K562 (cell line): ENCODE results near the gene DNM1. TPM values are rescaled to one million over a fixed set of nuclear protein-coding genes. Genes with fewer than 3 reads are reported as not detected.

Source experiments
- ATAC-seq: fragments of 200-7000 bp; cut with Tn5 transposase; 3 replicates; pipeline ENCODE4 v1.9.1; 2020; ENCODE audit warnings: moderate library complexity
- BruUV-seq: library from RNA; stranded (reverse); fragments of 400-500 nt; replicated peaks from 2 replicates; lab custom pipeline; 2021; lab: Mats Ljungman, UMichigan
- CTCF ChIA-PET: fragments of 300-600 bp; formaldehyde crosslinking; extraction: SDS; loops from one replicate; lab custom pipeline; 2021; ENCODE audit warnings: low intra/inter-chr PET ratio; lab: Yijun Ruan, JAX
- POLR2A ChIA-PET: fragments of 300-600, 350-650 bp; sonication (Branson Sonifier 250); formaldehyde crosslinking; extraction: SDS; loops from one replicate; lab custom pipeline; 2021; ENCODE audit warnings: antibody characterized with exemption, inconsistent platforms; lab: Yijun Ruan, JAX
- DNase-seq, 4 experiments: peaks; one replicate each; pipeline versions ENCODE4 v3.0.0 to v3.0.0-alpha.2; 2011 to 2018; ENCODE audit warnings: low spot score in 3 of 4, mixed read lengths in 3 of 4; ENCODE audit errors: extremely low read depth in 1 of 4
- FAIRE-seq: peaks from 2 replicates; lab custom pipeline; 2011; peaks lifted over from hg19 to GRCh38; lab: Jason Lieb, UNC
- H2AFZ ChIP-seq: 2 replicates; pipeline ENCODE4 v1.6.0; 2011; ENCODE audit warnings: low read depth, low read length, control low read depth, inconsistent platforms
- H3K27ac ChIP-seq: fragments of 200-600 bp; 3 replicates; pipeline ENCODE4 v1.8.0; 2011; ENCODE audit warnings: low read depth, mild to moderate bottlenecking, control low read depth, inconsistent platforms, low read length, moderate library complexity, mixed read lengths; ENCODE audit errors: extremely low read depth
- H3K27me3 ChIP-seq, 2 experiments: fragments of 300-600 bp in 1 of 2; 2 replicates in 1 of 2; 3 replicates in 1 of 2; pipeline versions ENCODE4 v1.6.0 to v1.8.0; 2011; ENCODE audit warnings: inconsistent platforms in 2 of 2, low read length in 2 of 2, mild to moderate bottlenecking in 1 of 2, mixed read lengths in 1 of 2, moderate library complexity in 1 of 2; ENCODE audit not compliant: control insufficient read depth in 2 of 2, insufficient read depth in 2 of 2
- H3K36me3 ChIP-seq: fragments of 300-600 bp; 3 replicates; pipeline ENCODE4 v1.8.0; 2011; ENCODE audit warnings: mild to moderate bottlenecking, low read length, inconsistent platforms; ENCODE audit not compliant: control insufficient read depth, insufficient read depth
- H3K4me1 ChIP-seq, 2 experiments: fragments of 200-600 bp in 1 of 2; replicated peaks in 1 of 2; 2 replicates in 1 of 2; 3 replicates in 1 of 2; pipeline versions ENCODE4 v1.5.1 to v1.8.0; 2011; ENCODE audit warnings: inconsistent platforms in 2 of 2, low read length in 2 of 2, mild to moderate bottlenecking in 1 of 2, mixed read lengths in 1 of 2, moderate library complexity in 1 of 2; ENCODE audit not compliant: control insufficient read depth in 2 of 2, insufficient read depth in 2 of 2
- H3K4me2 ChIP-seq: 2 replicates; pipeline ENCODE4 v1.6.1; 2011; ENCODE audit warnings: low read length, control low read depth, inconsistent platforms, mixed read lengths; ENCODE audit not compliant: insufficient read depth
- H3K4me3 ChIP-seq: fragments of 200-600 bp; sonication (generic), shearing (Covaris generic); 2 replicates; pipeline ENCODE4 v1.5.1; 2016; ENCODE audit warnings: control low read depth, inconsistent platforms
- H3K79me2 ChIP-seq: fragments of 200-600 bp; 3 replicates; pipeline ENCODE4 v1.8.0; 2011; ENCODE audit warnings: low read length, inconsistent platforms; ENCODE audit not compliant: control insufficient read depth, insufficient read depth
- H3K9ac ChIP-seq, 2 experiments: 2 replicates each; pipeline versions ENCODE4 v1.6.0 to v1.6.1; 2011; ENCODE audit warnings: low read depth in 2 of 2, low read length in 2 of 2, control low read depth in 1 of 2, inconsistent platforms in 1 of 2, mild to moderate bottlenecking in 1 of 2, mixed read lengths in 1 of 2; ENCODE audit not compliant: insufficient read depth in 1 of 2
- H3K9me1 ChIP-seq: one replicate; pipeline ENCODE4 v1.6.0; 2011; ENCODE audit warnings: inconsistent platforms, mild to moderate bottlenecking, low read length, moderate library complexity; ENCODE audit not compliant: control insufficient read depth, insufficient read depth
- H3K9me3 ChIP-seq: replicated peaks from 2 replicates; pipeline ENCODE4 v1.5.1; 2011; ENCODE audit warnings: low read depth, low read length, inconsistent platforms; ENCODE audit not compliant: control insufficient read depth, insufficient read depth
- H4K20me1 ChIP-seq: replicated peaks from 2 replicates; pipeline ENCODE4 v1.6.1; 2011; ENCODE audit warnings: low read length, inconsistent platforms, mixed read lengths; ENCODE audit not compliant: control insufficient read depth, insufficient read depth
- CBFA2T2 ChIP-seq: fragments of 450-650 bp; conservative IDR thresholded peaks from 2 replicates; pipeline ENCODE4 v1.6.1; 2017; ENCODE audit warnings: mild to moderate bottlenecking
- CTCF ChIP-seq, 3 experiments: IDR thresholded peaks in 2 of 3; conservative IDR thresholded peaks in 1 of 3; 2 replicates each; pipeline ENCODE4 v1.5.1; 2011 to 2012; ENCODE audit warnings: low read length in 3 of 3, mild to moderate bottlenecking in 3 of 3, control low read depth in 2 of 3, improper control_type of control experiment in 1 of 3, inconsistent platforms in 1 of 3, low read depth in 1 of 3, mixed read lengths in 1 of 3, moderate library complexity in 1 of 3; ENCODE audit not compliant: insufficient read depth in 2 of 3
- RBBP5 ChIP-seq: fragments of 200-600 bp; sonication (generic); IDR thresholded peaks from 2 replicates; pipeline ENCODE4 v1.6.1; 2012; ENCODE audit warnings: borderline replicate concordance, mild to moderate bottlenecking, low read length, control low read depth, inconsistent platforms; ENCODE audit not compliant: insufficient read depth, poor library complexity, severe bottlenecking
- SAP30 ChIP-seq: fragments of 200-600 bp; sonication (generic); IDR thresholded peaks from 2 replicates; pipeline ENCODE4 v1.6.1; 2012; ENCODE audit warnings: borderline replicate concordance, low read depth, mild to moderate bottlenecking, moderate library complexity, low read length, control low read depth, inconsistent platforms; ENCODE audit not compliant: insufficient read depth, poor library complexity, severe bottlenecking
- SRF ChIP-seq, 2 experiments: fragments of 250-450, 450-650 bp in 1 of 2; sonication (Bioruptor Pico) in 1 of 2; sonication (generic) in 1 of 2; formaldehyde crosslinking; IDR thresholded peaks; 2 replicates each; pipeline versions ENCODE4 v1.5.0 to v1.5.1; 2020 to 2022; ENCODE audit warnings: mild to moderate bottlenecking in 1 of 2, missing genetic modification reagents in 1 of 2
- U2AF2 ChIP-seq: fragments of 200-400 bp; formaldehyde crosslinking; optimal IDR thresholded peaks from 2 replicates; pipeline ENCODE3; 2017; ENCODE audit warnings: low read depth, mild to moderate bottlenecking, low read length
- YY1 ChIP-seq, 3 experiments: IDR thresholded peaks; 2 replicates each; pipeline ENCODE4 v1.6.1; 2011; ENCODE audit warnings: low read length in 2 of 3, mild to moderate bottlenecking in 2 of 3, moderate library complexity in 2 of 3, borderline replicate concordance in 1 of 3, control low read depth in 1 of 3, low read depth in 1 of 3; ENCODE audit not compliant: insufficient read depth in 3 of 3, insufficient replicate concordance in 2 of 3, control insufficient read depth in 1 of 3, insufficient read length in 1 of 3; ENCODE audit errors: extremely low read depth in 1 of 3
- WGBS: fragments of 100-300 bp; shearing (Covaris generic); methylation state at CpG from one replicate; pipeline ENCODE4 v1.1.6; 2016; ENCODE audit warnings: low coverage, mixed read lengths; ENCODE audit not compliant: insufficient coverage; ENCODE audit errors: missing lambda C conversion rate; 5-methylcytosine and 5-hydroxymethylcytosine counted together
- in situ Hi-C: fragments of 300-500 bp; cut with MboI; formaldehyde crosslinking; loops from 4 replicates; pipeline ENCODE4 v1.15.0; 2018; ENCODE audit warnings: inconsistent platforms, mixed read lengths
- intact Hi-C: fragments of 100-400 bp; cut with micrococcal nuclease; formaldehyde crosslinking; loops from 2 replicates; pipeline ENCODE4 v1.14.2; 2022
- polyA plus RNA-seq, 8 experiments: library from polyadenylated mRNA; depleted of rRNA in 4 of 8; stranded (reverse) in 5 of 8; unstranded in 3 of 8; fragments of >200 nt; fragmentation: Nextera tagmentation in 2 of 8; fragmentation: Illumina TruSeq in 1 of 8; extraction: Ambion mirVana in 2 of 8; extraction: Trizol in 1 of 8; gene quantifications; 2 replicates each; pipeline versions ENCODE4 v1.2.1 to v1.2.3, GENCODE V29; 2011 to 2014; ENCODE audit warnings: inconsistent platforms in 1 of 8, missing spikeins in 1 of 8
- total RNA-seq, 7 experiments: library from RNA; depleted of rRNA in 6 of 7; stranded (reverse); fragments of >200 nt in 6 of 7; fragmentation: Illumina TruSeq in 2 of 7; extraction: Trizol in 2 of 7; gene quantifications; 2 replicates each; pipeline versions ENCODE4 v1.2.1 to v1.2.3, GENCODE V29; 2011 to 2021; ENCODE audit warnings: low replicate concordance in 1 of 7

DNM1 gene
- total and polyA plus RNA-seq, 9 of the 15 experiments (the other 6 are each of a cell fraction or from before 2014, with no cell fraction given), result 0.39 to 23.1 (median 9.1) TPM

- H3K79me2 ChIP-seq, result peaks cover 29% of the 10 kb centered on the region; the same call in 2 of the 3 replicates
- H3K4me2 ChIP-seq, result no peak overlapping the region; the same call in 1 of the 2 replicates
- 83% methylated on average over 31 of the region's 31 CpGs for WGBS
- BruUV-seq, result no TSS peak
- peaks cover 5% of the 10 kb centered on the region; the same call in 1 of the 2 replicates for H4K20me1 ChIP-seq
- ATAC-seq, result no peak
- CTCF ChIA-PET, result no interaction called here
- H3K4me1 ChIP-seq, result peaks cover 51 to 77% of the 10 kb centered on the region in 2 experiments
- H3K9me3 ChIP-seq, result no peaks in the 10 kb centered on the region
- intact Hi-C loops (no loop called here), in situ Hi-C loops (no loop called here)
- H3K9ac ChIP-seq, result peak overlapping the region in 1 of 2 experiments; percentile 96; a peak in 2 of 4 replicates
- peaks cover 44% of the 10 kb centered on the region; the same call in 2 of the 3 replicates for H3K36me3 ChIP-seq
- no peak for FAIRE-seq
- no peak overlapping the region for H3K4me3 ChIP-seq
- H2AFZ ChIP-seq, result no peak overlapping the region
- no peaks in the 10 kb centered on the region for H3K9me1 ChIP-seq
- POLR2A ChIA-PET, result interaction anchor here (0.5 to 4.1 kb wide), 11 partner anchors 9 to 87 kb away, joined by 3 to 37 read pairs (median 4); partner anchors contain the start of genes GOLGA2 and SWI5
- DNase-seq, result peak in 1 of 4 experiments; percentile 22
- H3K27ac ChIP-seq, result peak overlapping the region; percentile 50; the same call in 1 of the 3 replicates
- H3K27me3 ChIP-seq, result no peaks in the 10 kb centered on the region
- no peak for TF ChIP-seq U2AF2
- peak; percentile 1 for TF ChIP-seq SAP30
- TF ChIP-seq YY1 (IDR thresholded peaks at IDR 0.05; ENCODE audit: borderline replicate concordance in 1 of 3, control insufficient read depth in 1 of 3, extremely low read depth in 1 of 3, insufficient read depth in 3 of 3, insufficient read length in 1 of 3, insufficient replicate concordance in 2 of 3, low read depth in 1 of 3, low read length in 2 of 3), result peak in 1 of 3 experiments; percentile 11
- peak; percentile 18 for TF ChIP-seq RBBP5
- TF ChIP-seq CBFA2T2, result no peak
- TF ChIP-seq SRF (CRISPR knock-in tag; IDR thresholded peaks at IDR 0.05), result peak in 1 of 2 experiments; percentile 11; a peak in 1 of 4 replicates
- TF ChIP-seq CTCF (IDR thresholded peaks at IDR 0.05 in 2 of 3, conservative IDR thresholded peaks at IDR 0.05 in 1 of 3; ENCODE audit: insufficient read depth in 2 of 3, low read depth in 1 of 3, low read length in 3 of 3), result 0 out of 6 replicates have a peak, but pooled peaks of 1 of the 3 experiments have one; percentile 2
Observed at GRCh38 chr9:128253140-128253990, 50.2 kb downstream of the DNM1 start.
